ENCODE results near the gene TTC28.

Gene TTC28

DNA sequence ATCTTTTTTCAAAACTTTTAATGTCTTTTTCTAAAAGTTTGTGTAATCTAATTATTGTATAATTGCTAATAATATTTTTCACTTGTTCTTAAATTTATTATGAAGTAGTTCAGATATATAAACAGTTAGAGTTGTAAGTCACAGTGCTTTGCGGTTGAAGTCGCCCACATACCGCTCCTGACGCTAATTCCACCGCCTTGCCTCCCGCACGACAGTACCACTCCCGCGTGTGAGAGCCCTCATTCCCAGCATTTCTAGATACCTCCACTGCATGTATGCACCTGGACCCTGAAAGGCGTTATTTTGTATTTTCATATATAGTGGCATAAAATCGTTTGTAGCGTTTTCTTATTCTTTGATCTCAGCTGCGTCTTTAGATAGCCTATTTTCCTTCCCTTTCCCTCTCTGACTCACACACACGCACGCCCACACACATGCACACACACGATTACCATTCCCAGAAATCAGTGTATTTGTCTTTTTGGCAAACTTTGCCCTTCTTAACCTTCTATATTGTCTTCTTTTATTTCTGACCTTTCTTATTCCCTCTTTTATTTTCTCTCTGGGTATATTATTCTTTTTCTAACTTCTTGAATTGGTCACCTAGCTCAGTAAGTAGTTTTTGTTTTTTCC lies 704.1 kb downstream of the TTC28 start:
- no peak for DNase-seq

DNA sequence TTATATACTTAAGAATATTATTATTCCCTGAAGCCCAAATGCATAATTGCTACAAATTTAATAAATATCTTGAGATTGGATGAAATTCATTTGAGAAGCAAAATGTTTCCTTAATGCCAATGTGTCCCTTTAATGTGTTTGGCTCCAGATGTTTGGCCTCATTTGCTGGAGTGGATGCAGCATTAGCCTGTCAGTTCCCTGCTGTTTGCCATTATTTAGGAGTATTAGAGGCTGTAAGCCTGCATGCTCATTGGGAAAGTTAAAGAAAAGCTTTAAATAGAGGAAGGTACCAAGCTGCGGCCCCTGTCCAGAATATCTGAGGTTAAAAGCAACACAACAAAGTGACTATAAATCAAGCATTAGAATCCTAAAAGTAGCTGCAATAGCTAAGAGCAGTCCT lies 705.8 kb downstream of the TTC28 start:
- DNase-seq = no peak

DNA sequence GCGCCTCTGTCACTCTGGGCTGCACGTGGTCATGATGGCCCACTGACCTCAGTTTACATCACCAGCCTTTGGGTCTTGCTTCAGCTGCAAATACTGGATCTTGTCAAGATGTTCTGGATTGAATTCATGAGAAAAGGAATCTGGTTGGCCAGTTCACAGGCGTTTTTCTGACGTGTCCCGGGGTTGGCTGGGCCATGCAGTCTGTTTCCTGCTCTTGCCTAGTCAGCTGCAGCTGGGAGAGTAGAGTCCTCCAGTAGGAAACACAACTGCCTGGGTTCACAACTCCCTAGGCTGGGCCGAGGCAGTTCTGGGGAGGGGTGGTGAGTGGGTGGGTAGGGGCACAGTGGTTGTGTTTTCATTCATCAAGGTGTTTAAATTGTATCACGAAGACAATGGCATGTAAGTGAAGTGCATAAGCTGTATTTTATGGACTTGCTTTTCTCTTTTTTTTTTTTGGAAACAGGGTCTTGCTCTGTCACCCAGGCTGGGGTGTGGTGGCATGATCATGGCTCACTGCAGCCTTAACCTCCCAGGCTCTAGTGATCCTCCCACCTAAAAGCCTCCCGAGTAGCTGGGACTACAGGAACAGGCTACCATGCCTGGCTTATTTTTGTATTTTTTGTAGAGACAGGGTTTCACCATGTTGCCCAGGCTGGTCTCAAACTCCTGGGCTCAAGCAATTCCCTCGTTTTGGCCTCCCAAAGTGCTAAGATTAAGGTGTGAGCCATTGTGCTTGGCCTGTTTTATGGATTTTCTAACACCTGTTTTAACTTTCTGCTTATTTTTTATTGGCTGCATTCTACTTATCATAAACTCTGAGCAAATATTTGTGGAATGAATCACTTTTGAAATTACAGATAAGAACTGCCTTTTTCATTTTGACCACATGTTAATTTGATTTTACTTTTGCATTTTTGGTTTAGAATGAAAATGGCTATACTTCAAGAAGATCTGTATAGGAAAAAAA lies 706.6 kb downstream of the TTC28 start:
- DNase-seq = no peak

DNA sequence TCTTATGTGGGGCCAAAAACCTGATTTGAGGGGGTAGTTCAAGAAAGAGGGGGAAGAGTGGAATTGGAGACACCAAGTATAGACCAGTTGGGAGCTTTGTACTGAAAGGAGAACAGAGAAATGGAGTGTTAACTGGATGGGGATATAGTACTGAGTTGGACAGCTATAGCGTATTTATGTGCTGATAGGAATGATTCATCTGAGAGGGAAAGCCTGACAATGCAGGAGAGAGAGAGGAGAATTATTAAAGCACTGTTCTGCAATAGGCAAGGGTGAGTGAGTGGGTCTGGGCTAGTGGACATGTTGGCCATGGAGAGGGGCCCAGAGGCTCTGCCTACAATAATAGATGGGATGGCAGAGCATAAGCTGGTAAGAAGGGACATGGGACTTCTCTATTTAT lies 707.7 kb downstream of the TTC28 start:
- DNase-seq = no peak

DNA sequence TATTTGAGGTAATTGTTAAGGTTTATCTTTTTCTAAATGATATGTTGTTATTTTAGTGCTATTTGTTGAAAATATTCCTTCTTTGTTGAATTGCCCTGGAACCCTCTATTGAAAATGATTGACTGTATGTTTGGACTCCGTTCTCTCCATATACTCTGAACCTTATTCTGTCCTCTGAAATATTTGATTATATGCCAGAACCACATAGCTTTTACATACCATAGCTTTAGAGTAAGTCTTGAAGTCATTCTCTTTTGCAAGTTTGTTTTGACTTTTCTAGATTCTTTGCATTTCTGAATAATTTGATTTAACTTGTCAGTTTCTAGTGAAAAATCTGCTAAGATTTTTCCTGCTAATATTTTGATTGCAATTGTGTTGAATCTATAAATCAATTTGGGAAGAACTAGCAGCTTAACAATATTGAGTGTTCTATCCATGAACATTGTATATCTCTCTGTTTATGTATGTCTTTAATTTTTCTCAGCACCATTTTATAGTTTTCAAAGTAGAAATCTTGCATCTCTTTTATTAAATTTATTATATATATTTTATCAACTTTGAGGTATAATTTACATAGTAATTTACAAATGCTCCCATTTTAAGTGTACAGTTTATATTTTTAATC lies 708.9 kb downstream of the TTC28 start:
- DNase-seq = no peak

DNA sequence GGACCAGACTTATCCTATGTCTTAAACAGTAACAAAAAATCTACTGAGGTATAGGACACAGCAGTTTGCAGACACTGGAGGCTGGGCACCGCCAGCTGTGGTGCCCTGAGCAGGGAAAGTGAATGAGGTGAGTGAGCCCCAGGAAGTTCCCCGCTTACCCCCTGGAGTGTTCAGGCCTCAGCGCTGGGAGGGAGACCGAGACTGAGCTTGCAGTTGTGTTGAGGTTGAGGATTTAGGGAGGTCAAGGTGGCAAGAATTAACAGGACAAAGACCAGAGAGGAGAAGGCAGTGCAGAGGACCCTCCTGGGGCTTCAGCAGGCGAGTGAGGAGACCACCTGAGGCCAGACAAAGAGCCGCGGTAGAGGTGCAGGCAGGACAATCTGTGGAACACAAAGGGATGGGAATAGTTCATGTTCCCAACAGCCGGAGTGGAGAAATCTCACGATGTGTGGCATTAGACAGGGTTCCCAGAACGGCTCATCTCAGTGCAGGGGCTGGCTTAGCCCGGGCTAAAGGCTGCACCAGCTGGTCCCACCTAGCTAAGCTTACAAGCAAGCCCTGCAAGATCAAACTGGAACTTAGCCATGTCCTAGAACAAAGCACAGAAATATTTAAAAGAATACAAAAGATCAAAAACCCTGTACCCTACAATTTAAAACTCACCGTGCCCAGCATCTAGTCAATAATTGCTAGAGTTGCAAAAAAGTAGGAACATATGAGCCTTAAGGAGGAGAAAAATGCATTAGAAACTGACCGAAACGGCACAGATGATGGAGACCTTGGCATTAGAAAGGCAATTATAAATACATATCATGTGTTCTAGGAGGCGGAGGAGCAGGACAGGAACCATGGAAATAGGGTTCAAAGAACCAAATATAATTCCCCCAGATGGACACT lies 713.2 kb downstream of the TTC28 start:
- DNase-seq = no peak

DNA sequence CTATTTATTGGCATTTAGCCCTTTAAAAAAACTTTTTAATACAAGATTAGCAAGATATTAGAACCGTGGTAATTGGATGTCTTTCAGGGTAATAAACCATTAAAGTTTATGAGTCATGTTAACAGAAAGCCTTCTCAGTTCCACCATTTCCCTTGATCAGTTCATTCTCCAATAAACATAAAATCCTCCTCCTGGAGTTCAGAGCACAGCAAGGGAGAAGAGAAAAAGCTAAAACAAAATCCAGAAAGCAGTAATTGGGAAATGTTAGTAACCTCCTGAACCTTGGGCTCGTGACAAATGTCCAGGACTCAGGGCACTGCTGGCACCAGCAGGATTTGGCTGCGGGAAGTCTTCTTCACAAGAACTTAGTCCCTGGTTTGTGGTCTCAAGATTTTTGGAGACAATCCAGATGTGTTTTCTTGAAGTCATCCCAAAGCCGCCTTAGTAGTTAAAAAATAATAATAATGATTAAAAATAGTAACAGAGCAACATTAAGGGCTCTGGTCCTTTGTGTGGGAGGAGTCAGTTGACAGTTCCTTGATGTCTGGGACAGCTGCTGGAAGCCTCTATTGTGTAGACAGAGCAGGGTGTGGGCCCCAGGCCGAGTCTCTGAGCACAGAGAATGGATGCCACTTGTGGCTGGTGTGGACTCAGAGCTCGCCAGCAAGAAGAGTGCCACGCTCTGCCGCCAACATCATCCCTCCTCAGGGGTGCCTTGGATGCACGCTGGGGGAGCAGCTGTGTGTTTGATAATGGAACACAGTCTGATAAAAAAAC lies 717.2 kb downstream of the TTC28 start:
- no peak for DNase-seq

DNA sequence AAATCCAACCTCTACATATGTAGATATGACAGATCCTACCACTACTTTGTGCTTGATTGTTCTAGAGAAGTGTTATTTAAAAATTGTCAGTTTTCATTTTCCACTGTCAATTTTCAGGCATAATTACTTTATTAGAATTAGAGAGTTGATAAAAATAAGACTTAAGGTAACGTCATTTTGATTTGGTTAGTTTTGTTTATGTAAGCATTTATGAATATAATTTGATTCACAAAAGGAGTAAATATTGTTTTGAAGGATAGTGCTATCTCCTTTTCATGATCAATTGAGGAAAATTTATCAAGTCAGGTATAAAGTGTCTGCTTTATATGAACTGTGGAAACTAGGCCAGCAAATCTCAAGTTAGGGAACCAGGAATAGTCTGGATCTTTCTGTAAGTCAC lies 718.0 kb downstream of the TTC28 start:
- no peak for DNase-seq

DNA sequence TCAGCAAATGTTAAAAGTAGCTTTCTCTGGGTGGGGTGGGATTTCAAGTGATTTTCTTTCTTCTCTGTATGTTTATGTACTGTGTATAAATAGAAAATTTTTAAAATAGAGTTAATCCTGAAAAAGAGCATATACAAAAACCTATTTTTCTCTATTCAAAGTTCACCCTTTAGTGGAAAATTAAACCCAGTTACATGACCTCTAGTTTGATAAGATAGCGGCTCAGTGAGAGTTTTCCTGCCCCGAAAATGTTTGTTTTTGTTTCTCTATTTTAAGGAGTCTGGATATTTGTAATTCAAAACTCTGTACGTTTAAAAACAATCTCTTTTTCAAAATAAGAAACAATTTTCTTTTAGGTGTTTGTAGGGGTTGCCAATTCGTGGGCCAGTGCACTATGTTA lies 718.5 kb downstream of the TTC28 start:
- DNase-seq = no peak

DNA sequence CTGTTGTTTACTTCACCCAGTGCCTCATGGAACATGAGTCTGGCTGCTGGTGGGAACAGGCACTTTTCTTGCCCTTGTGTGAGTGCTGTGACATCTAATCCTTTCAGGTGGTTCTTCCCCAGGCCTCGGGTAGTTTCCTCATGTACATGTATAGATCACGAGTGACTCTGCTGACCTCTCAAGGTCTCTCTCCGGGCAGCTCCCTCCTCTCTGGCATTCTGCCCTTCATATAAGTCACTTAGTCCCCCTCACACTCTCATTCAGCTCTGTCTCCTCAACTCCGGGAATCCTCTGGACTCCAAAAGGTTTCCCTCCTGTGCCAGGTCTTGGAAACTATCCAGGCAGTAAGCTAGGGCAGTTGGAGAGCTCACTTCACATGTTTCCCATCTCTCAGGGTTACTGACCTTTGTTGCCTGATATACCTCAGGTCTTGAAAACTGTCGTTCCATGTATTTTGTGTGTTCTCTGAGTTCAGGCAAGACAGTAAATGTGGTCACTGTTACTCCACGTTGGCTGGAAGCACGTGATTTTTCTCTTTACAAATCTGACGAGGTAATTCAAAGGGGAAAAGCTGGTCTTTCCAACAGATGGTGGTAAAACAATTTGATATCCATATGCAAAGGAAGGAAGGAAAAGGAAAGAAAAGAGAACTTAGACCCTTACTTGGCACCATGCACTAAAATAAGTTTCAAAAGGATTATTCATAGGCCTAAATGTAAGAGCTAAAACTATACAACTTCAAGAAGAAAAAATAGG lies 720.1 kb downstream of the TTC28 start:
- no peak for DNase-seq

DNA sequence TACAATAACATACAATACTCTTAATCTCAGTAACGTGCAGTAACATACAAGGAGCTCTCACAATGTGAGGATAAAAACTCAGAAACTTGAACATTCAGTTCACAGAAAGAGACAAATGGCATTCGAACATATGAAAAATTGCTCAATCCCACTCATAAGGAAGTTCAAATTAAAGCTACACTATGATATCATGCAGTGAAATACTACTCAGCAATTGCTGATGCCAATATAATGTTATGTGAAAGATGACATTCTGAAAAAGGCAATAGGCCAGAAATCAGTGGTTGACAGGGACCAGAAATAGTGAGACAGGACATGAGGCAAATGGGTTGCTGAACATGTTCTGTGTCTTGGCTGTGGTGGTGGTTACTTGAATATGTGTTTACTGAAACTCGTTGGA lies 726.9 kb downstream of the TTC28 start:
- DNase-seq = no peak

DNA sequence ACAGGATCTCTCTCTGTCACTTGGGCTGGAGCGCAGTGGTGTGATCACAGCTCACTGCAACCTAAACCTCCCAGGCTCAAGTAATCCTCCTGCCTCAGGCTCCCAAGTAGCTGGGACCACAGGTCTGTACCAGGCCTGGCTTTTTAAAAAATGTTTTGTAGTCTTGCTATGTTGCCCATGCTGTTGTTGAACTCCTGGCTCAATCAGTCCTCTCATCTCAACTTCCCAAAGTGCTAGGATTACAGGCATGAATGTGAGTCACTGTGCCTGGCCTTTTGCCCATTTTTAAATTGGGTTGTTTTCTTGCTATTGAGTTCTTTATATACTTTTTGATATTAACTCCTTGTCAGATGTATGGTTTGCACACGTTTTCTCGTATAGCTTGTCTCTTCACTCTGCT lies 727.5 kb downstream of the TTC28 start:
- DNase-seq = no peak

DNA sequence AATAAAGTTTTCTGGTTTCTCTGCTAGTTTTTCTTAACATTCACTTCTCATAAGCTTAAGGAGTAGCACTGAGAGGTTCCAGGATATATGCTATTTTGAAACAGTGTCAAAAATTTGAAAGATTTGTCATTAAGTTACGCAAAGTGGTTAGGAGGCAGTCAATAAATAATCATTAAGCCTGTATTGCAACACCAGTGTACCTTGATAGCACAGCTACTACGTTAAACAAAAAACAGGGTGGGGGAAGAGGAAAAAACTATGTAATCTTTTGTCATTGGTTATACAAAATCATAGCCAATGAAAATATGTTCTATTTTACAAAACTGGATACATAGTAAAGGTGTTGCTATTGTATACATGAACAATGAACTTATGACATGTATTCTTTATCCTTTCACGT lies 730.2 kb downstream of the TTC28 start:
- no peak for DNase-seq

DNA sequence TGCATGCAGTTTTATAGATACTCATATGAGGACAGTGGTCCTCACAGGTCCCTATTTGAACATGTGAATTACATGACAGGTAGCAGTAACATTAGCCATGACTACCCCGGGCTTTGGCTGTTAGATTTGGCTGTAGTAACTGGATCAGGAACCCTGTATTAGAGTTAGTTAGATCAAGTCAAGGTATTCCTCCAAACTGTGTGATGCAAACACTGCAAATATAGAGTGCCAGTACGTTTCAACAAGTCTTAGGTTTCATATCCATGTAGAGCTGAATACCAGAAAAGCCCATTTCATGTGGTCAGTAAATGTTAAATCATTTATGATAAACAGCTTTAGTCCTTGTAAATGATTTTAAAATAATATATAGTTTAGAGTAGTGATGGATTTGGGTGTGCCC lies 731.1 kb downstream of the TTC28 start:
- DNase-seq = no peak

DNA sequence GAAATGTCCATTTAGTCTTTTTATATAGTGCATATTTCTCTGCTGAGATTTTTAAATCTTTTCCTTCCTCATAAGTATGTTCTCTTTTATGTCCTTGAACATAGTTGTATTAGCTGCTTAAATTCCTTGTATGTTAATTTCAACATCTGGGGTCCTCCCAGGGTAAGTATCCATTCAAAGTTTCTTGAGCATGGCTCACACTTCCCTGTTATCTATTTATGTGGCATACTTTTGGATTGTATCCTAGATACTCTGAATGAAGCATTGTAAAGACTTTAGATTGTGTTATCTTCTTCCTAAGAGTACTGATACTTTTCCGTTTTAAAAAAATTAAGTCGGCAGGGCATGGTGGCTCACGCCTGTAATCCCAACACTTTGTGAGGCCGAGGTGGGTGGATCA lies 732.2 kb downstream of the TTC28 start:
- no peak for DNase-seq

DNA sequence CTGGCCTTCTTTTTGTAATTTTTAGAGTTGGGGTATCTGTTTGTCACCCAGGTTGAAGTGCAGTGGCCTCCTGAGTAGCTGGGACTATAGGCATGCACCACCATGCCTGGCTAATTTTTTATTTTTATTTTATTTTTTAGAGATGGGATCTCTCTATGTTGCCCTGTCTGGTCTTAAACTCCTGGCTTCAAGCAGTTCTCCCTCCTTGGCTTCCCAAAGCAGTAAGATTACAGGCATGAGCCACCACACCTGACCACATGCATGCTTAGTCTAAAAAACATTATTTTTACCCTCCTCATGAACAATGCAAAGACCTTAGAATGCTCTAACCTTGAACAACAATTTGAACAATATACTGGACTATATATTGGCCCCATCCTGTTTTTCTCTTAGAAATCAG lies 738.5 kb downstream of the TTC28 start:
- DNase-seq = no peak

DNA sequence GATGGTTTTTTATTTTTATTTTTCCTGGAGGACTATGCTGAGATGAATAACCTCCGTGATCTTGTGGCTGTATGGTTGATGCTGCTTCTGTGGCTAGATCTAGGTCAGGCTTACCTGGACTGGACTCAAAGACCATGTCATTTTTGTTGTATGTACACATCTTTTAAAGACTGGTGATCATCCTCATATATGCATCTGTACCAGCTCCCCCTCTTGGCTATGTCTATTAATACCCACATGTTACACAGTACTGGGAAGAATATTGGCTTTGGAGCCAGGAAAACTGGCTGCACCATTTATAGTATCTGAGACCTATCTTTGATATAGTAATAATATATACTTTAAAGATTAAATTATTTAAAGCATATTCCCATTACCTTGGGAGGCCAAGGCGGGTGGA lies 742.2 kb downstream of the TTC28 start:
- no peak for DNase-seq

DNA sequence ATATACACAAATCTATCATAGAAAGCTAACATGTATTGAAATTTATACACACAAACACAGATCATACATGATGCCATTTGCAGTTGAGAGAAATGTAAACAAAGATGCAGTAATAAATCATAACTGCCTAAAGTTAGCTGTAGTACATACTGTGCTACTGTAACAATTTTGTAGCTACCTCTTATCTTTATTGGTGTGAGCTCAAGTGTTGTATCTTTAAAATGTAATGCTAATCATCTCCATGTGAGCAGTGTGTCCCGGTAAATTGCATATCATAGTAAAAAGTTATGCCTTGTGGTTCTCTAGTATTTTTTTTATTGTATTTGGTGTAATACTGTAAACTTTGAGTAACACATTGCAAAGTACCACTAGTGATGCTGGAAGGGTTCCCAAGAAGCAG lies 743.7 kb downstream of the TTC28 start:
- no peak for DNase-seq

DNA sequence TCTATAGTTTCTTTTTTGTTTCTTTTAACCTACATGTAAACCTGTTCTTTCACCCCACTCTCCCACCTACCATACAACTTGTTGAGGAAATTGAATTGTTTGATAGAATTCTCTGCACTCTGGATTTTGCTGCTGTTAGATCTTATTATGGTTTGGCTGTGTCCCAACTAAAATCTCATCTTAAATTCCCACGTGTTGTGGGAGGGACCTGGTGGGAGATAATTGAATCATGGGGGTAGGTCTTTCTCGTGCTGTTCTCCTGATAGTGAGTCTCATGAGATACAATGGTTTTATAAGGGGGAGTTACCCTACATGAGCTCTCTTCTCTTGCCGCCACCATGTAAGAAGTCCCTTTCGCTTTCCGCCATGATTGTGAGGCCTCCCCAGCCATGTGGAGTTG lies 745.6 kb downstream of the TTC28 start:
- no peak for DNase-seq

DNA sequence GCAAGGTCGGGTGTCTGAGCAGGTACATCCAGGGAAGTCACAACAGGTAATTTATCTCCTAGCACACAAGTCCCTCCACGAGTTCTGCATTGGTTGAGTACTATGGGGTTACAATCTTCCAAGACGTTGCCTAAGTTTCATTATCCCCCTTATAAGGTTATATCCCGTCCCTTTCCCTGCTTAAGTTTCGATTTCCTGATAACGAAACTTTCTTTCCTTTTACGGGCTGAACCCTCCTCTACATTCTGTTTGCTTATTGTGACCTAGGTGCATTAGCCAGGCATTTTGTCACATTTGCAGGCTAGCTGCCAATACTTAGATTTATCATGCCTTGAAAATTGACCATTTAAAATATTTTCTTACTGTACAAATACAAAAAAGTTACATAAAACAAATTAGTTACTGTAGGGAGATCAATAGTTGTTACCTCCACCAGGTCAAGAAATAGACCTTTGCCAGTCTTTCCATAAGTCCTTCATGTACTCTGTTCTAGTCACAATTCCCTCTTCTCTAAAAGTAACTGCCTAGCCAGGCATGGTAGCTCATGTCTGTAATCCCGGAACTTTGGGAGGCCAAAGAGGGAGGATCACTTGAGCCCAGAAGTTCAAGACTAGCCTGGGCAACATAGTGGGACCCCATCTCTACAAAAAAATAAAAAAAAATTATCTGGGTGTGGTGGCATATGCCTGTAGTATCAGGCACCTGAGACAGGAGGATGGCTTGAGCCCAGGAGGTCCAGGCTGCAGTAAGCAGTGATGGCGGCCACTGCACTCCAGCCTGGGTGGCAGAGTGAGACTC lies 746.3 kb downstream of the TTC28 start:
- DNase-seq = no peak
